Daoy (cell line): Measurements from ENCODE around the gene FBL. TPM values are rescaled to one million over a fixed set of nuclear protein-coding genes. Genes with fewer than 3 reads are reported as not detected.

Source experiments
- DNase-seq: peaks from one replicate; pipeline ENCODE4 v3.0.0-alpha.2; 2015; ENCODE audit warnings: low read depth
- total RNA-seq: library from RNA; depleted of rRNA; stranded (reverse); fragments of >200 nt; shearing (Covaris generic); gene quantifications from 2 replicates; pipeline ENCODE4 v1.2.3, GENCODE V29; 2014; rRNA removed

Gene FBL
- total RNA-seq, 1 experiment from 2014 or later: 345 TPM

DNA sequence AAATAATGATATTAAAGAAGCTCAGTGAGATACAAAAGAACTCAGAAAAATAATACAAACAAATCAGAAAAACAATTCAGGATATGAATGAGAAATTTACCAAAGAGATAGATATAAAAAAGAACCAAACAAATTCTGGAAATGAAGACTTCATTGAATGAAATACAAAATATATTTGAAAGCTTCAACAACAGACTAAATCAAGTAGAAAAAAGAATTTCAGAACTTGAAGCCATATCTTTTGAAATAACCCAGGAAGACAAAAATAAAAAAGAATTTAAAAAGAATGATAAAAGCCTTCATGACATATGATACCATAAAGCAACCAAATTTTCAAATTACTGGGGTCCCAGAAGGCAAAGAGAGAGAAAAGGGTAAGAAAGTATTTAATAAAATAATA lies 57.9 kb downstream of the FBL start:
- no peak for DNase-seq

Other genes starting within 250 kb of the FBL start
- not detected in 2 replicates for gene LGALS13, start 243.9 kb downstream of the FBL start, total RNA-seq
- not detected in 2 replicates for gene LGALS16, start 190.5 kb downstream of the FBL start, total RNA-seq
- gene LGALS14, start 141.9 kb downstream of the FBL start, total RNA-seq: not detected in 2 replicates
- gene CLC, start 108.3 kb downstream of the FBL start, total RNA-seq: not detected in 2 replicates
- gene LEUTX, start 67.5 kb downstream of the FBL start, total RNA-seq: not detected in 2 replicates
- 1.3 and 1.5 TPM in 2 replicates for gene DYRK1B, start 12.2 kb downstream of the FBL start, total RNA-seq
- 0.92 and 1.5 TPM in 2 replicates for gene FCGBP, start 88.3 kb upstream of the FBL start, total RNA-seq
- 483 and 520 TPM in 2 replicates for gene PSMC4, start 124.8 kb upstream of the FBL start, total RNA-seq
- 0.60 and 4.8 TPM in 2 replicates for gene ZNF546, start 150.7 kb upstream of the FBL start, total RNA-seq
- 4.9 and 20.8 TPM in 2 replicates for gene ZNF780B, start 209.9 kb upstream of the FBL start, total RNA-seq
- gene ZNF780A, start 244.6 kb upstream of the FBL start, total RNA-seq: 16.1 and 18.5 TPM in 2 replicates